GM19099 (cell line): ENCODE results near the gene B3GNT4.

Source experiments
- POLR2A ChIP-seq: IDR thresholded peaks from 3 replicates; pipeline ENCODE4 v1.6.1; 2011; ENCODE audit warnings: low read depth; ENCODE audit not compliant: insufficient read length; ENCODE audit errors: extremely low read depth

The B3GNT4 gene

DNA sequence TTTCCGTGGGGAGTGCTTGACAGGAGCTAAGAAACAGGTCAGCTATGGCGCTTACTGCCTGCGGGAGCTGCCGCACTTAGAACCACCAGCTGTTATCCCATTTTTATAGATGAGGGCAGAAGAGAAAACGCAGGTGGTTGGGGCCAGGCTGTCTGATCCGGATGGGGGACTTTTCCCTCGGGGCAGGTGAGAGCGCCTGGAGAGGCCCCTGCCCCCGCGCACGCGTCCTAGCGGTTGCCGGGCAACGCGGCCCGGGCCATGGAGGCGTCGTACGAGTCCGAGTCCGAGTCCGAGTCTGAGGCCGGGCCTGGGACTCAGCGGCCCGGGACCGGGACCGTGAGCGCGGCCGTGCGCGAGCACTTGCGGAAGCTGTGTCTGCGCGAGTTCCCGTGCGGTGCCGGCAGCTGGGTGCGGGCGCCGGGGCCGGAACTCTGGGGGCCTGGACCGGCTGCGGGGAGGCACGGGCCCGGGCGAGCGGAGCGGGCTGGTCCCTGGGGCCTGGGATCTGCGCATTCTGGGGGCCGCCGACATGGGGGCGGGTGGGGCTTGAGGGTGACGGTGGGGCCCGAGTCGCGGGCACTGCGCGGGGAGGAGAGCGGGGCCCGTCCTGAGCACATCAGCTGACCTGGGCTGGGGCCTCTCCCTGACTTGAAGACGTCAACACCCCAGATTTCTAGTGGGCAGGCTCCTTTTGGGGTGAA, 20.5 kb upstream of the B3GNT4 start, which contains the start of gene LRRC43:
Gene LRRC43 (plus strand): TSS at position 237 of the 701 bp plus-strand sequence. CDS start 22 bp downstream, at position 259.
- no peak for TF ChIP-seq POLR2A

DNA sequence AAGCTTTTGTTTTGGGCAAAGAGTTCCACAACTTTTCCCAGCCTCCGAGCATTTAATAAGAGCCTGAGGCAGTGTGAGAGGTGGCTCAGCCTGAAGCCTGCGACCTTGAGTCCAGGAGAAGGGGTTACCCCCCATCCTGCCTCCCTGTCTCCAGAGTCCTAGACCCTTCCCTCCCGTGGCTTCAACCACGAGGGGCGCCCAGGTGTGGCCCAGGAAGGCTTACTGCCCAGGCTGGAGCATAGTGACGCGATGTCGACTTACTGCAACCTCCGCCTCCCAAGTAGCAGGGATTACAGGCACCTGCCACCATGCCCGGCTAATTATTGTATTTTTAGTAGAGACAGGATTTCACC, 19.9 kb upstream of the B3GNT4 start:
- no peak for TF ChIP-seq POLR2A

DNA sequence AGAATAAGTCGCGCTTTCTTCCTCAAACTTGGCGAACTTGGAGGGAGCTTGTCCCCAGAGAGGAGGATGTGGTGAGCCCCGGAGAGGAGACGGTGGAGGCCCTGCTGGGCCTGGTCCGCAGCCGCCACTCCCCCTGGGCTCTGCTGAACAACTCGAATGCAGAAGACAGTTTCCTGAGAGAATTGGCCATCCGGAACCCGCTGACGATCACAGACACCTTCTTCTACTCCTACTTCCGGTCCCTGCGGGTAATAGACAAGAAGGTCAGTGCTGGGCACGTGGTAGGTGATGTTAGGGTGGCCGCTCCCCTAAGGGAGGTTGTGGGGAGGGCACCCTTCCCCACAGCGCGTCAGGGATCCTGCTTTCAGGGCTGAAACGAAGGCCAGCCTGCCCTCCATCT, 19.0 kb upstream of the B3GNT4 start:
- TF ChIP-seq POLR2A = no peak

DNA sequence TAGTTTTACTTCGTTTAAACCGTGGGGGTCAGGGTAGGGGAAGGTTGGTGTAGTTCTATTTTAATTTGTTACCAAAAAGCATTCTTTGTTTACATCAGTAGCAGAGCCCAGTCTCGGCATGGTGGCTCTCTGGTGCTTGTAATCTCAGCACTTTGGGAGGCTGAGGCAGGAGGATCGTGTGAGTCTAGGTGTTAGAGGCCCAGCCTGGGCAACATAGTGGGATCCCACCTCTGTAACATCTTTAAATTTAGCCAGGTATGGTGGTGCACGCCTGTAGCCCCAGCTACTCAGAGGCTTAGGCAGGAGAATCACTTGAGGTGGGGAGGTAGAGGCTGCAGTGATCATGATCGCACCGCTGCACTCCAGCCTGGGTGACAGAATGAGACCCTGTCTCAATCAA, 18.4 kb upstream of the B3GNT4 start:
- TF ChIP-seq POLR2A = no peak

DNA sequence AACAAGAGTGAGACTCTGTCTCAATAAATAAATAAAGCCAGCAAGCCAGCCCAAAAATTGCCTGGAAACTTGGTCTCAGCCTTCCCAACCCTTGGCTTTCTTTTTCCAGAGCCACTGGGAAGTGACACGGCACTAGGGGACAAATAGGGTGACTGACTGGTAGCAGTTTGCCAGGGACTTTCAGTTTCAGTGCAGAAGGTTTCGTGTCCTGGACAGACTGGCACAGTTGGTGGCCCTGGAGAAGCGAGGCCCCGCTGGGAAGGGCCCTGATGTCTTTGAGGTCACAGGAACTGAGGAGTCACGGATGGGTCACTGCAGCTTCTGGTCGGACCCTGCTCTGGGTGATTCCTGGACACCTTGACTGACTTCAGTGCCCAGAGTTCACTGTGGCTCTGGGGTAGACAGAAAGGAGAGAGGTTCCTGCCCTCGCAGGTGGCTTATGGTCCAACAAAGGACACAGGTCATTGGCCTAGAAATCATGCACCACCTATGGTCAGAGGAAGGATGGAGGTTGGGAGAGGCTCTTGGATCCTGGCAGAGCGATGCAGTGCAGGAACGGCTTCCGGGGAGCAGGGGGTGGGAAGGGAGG, 17.9 kb upstream of the B3GNT4 start:
- TF ChIP-seq POLR2A = no peak

DNA sequence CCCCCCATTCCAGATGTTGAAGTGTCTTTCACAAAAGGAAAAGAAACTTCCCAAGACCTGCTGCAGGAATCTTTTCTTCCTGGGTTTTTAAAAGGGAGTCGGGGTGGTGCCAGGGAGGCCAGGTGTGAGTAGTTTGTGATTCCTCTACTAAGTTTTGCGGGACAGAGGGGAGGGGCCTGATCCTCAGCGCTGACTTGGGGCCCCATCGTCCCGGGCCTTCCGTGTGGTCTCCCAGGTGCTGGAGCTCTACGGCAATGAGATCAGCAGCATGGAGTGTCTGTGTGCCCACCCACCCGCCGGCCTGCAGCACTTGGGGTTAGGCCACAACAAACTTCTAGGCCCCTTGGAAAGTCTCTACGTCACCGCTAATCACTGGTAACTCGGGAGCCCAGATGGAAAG, 16.0 kb upstream of the B3GNT4 start:
- TF ChIP-seq POLR2A = no peak

DNA sequence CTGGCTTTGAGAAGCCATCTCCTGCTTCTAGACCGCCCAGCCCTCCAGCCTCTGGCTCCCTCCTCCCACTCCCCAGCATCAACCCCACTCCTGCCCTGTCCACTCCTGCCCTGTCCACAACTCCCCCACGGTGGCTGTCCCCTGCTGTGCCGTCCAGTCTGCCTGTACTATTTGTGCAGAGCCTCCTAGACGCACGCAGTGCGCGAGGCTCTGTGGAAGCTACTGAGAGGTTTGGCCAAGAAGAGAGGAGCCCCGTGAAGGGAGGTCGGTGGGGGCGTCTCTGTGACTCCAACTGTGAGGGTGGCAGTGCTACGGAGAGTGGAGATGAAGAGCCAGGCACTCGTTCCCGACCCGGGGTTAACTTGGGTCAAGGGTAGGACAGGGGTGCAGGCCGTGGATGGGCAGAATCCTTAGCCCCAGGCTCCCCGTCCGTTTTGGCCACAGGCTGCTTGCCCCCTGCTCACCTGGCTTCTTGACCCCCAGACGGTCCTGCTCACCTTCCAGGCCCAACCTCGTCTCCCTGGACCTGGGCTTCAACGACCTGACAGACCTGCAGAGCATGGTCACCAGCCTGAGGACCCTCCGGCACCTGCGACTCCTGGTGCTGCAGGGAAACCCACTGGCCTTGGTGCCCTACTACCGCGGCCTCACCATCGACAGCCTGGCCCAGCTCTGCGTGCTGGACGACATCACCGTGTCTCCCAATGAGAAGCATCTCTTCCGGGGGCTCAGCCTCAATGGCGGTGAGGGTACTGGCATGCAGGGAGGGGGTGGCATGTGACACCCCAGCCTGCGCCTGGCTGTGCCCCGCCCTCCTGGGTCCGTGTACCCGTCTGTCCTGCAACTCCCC, 13.7 kb upstream of the B3GNT4 start:
- no peak for TF ChIP-seq POLR2A

DNA sequence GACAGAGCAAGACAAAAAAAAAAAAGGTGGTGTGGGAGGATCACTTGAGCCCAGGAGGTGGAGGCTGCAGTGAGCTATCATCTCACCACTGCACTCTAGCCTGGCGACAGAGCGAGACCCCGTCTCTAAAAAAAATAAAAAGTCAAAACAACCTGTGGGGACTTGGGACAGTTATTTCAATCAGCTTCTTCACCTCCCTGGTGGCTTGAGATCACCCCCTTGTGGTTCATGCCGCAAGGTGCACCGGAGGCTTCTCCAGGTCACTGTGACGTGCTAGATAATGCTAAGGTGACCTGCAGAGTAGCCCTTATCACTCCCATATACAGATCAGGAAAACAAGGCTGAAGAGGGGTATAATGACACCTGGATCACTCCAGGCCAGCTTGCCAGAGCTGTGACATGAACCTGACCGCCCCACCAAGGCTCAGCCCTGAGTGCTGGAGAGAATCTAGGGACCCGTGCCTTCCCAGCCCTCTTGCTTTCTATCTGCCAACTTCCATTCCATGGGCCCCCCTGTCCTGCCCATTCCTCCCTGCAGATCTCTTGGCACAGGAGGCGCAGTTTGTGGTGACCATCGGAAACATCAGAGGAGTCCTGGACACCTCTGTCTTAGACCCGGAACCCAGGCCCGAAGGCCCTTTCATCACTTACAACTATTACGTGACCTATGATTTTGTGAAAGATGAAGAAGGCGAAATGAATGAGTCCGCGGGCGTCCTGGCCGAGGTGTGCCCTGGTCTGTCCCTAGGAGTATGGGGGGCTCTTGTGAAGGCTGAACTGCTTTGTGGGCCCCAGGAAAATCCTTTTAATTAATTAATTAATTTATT, 12.5 kb upstream of the B3GNT4 start:
- TF ChIP-seq POLR2A = no peak

DNA sequence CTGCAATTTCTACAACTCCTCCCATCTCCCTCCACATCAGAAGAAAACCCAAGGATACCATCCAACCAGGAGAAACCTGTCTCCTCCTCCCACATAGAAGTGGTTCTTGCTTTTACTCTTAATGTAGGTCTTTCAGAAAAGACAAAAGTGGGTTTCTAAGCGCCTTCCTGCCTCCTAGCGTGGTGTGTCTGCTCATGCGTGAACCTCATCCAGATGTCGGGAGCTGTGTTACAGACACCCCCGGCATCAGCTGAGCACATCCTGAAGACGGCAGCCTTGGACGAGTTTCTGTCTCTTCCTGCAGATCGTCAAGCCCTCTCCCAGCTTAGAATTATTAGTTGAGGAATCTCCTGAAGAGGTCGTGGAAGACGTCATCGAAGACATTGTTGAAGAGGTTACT, 11.1 kb upstream of the B3GNT4 start:
- no peak for TF ChIP-seq POLR2A

DNA sequence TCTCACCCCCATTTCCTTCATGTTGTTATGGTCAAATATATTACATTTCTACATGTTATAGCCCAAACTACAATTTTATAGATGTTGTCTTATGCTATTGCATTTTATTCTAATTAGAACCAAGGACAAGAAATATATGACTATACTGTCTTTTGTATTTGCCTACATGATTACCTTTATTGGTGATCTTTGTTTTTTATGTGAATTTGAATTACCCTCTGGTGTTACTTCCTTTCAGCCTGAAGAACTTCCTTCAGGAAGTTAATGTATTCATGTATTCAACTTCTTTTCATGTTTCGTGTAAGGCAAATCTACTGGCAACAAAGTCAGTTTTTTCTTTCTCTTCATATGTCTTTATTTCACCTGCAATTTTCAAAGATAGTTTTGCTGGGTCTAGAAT, 8.7 kb upstream of the B3GNT4 start:
- TF ChIP-seq POLR2A = no peak

DNA sequence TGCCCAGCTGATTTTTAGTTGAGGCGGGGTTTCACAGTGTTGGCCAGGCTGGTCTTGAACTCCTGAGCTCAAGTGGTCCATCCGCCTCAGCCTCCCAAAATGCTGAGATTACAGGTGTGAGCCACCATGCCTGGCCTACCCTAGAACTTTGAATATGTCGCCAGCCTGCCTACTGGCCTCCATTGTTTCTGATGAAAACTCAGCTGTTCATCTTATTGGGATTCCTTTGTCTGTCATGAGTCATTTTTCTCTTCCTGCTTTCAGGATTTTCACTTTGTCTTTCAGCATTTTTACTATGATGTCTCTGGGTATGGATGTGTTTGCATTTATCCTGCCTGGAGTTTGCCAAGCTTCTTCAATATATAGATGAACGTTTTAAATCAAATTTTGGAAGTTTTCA, 8.1 kb upstream of the B3GNT4 start:
- no peak for TF ChIP-seq POLR2A

DNA sequence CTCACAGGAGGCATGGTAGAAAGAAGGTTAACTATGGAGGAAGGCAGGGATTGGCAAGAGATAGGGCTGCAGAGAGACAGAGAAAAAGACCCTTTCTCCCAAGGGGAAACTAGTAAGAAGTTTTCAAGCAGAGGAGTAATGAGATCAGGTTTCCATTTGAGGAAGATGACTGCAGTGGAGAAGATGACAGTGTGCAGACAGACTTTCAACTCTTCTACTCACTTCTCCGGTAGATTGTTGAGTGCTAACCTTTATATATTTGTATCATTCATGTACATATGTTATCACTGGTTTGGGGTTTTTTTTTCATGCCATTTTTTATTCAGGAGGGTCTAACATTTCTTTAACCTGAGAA, 5.9 kb upstream of the B3GNT4 start:
- TF ChIP-seq POLR2A = no peak

DNA sequence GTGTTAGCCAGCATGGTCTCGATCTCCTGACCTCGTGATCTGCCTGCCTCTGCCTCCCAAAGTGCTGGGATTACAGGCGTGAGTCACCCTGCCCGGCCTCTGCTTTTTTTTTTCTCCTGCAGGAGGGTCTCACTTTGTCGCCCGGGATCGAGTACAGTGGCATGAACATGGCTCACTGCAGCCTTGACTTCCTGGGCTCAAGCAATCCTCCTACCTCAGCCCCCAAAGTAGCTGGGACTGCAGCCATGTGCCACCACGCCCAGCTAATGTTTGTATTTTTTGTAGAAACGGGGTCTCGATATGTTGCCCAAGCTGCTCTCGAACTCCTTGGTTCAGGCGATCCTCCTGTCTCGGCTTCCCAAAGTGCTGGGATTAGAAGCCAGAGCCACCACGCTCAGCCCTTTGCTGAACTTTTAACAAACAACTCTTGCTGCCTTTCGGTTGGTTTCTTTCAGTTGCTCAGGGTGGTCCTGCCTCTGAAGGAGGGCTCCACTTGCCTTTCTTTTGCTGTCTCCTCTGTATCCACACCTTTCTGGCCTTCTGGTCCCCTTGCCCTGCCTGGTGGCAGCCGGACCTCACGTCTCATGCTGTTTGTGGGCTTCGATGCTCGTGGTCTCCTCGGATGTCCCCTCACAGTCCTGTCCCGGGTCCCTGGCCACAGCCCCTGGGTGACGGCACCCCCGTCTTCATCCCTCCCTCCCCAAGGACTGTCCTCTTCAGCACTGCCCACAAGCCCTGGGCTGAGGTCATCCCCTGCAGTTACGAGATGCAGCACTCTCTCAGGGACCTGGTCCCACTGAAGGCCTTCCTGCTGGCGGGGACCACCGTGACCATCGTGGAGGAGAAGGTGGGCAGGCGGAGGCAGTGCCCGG, 3.8 kb upstream of the B3GNT4 start:
- no peak for TF ChIP-seq POLR2A

DNA sequence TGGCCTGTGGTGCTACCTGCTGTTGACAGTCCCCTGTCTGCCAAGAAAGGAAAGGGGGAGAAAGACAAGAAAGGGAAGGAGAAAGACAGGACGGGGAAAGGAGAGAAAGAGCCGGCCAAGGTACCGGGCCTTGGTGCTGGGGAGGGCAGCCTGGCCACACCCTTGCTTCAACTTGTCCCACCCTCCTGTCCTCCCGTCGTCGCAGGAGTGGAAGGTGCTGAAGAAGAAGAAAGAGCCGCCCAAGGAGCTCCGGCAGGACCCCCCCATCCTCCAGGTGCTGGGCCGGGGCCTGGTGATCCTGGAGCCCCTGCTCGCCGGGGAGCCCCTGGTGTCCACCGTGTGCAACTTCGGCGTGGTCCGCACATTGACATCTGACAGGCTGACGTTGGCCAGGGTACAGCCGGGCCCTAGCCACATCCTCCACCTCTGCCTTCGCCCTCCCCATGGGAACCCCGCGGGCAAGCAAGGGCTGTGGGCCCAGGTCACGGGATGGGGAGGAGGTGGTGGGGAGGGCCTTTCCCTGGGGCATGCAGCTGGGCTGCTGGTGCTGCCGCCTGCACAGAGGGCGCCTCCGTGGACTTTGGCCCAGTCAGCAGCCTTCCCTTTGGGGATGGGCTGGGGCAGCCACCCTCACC, 2.9 kb upstream of the B3GNT4 start:
- TF ChIP-seq POLR2A = no peak
